NAMALWA (cell line): ENCODE data around the gene TMBIM4.
"Not testable (repeated sequence)": the region's sequence is repeated elsewhere in the genome, so short reads cannot be mapped to it uniquely, and the experiment has no call there.

ENCODE experiments used
- DNase-seq: peaks from one replicate; pipeline ENCODE4 v3.0.0-alpha.2; 2015; ENCODE audit warnings: low spot score

Gene TMBIM4, protein sequence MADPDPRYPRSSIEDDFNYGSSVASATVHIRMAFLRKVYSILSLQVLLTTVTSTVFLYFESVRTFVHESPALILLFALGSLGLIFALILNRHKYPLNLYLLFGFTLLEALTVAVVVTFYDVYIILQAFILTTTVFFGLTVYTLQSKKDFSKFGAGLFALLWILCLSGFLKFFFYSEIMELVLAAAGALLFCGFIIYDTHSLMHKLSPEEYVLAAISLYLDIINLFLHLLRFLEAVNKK

DNA sequence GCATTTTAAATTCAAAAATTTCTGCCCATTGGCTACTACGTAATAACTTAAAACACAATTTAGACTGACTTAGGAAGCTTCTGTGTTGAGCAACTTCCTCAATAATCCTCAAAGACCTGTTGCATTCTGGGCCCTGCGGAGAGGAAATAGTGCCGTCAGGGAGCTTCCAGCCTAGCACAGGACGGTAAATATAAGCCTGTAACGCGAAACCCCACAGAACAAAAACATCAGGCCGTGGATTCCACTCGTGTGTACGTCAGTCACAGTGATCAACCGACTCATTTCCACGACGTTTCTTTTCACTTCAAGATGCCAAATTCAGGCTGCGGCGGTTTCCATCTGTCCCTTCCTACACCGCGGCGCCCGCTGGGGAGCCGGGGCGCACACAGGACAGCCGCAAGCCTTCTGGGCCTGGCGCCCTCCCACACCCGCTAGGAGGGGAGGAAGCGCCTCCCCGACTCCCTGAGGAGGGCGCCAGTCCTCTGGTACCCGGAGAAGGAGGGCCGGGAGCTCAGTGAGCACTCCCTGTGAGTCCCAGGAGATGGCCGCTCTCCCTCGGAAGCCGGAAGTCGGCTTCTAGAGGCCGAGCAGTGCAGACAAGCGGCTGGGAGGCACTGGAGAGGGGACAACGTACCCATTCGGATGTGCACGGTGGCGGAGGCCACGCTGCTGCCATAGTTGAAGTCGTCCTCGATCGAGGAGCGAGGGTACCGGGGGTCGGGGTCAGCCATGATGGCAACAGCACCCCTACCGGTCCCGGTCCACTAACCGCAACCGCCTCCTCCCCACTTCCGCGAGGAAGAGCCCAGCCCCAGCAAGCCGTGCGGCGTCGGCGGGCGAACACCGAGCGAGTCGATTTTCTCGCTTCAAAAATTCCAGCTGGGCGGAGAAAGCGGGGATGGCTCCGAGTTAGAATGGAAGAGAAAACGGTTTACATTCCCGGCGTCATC is at the start of gene TMBIM4:
Gene TMBIM4, minus strand, starts transcription at position 776 of the 950 bp plus-strand sequence. Its CDS starts 45 bp downstream, at position 731.
- DNase-seq, result peak; percentile 92

DNA sequence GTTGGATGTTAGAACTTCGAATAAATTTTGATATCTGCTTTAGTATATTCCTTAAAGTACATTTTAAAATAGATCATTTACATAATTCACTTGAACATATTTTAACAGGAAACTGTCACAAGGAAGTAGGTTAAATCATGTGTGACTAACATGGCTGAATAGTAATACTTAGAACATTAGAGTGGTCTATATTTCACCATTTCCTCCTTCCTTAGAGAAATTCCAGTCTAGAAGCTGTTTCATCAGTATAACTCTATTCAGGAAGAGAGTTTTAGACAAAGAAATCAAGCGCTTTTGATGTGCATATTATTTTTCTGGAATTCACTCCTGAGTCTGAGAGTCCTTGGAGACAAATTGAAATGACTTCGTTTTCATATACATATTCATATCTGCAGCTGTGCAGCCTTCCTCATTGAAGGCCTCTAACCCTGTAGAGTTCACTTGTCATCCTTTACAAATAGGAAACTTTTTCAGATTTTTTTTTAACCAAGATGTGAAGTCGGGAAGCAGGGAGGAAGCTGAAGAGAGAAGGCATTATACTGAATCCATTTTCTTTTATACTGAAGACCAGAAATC is 47.6 kb upstream of the TMBIM4 start:
- DNase-seq, result peak; percentile 49

DNA sequence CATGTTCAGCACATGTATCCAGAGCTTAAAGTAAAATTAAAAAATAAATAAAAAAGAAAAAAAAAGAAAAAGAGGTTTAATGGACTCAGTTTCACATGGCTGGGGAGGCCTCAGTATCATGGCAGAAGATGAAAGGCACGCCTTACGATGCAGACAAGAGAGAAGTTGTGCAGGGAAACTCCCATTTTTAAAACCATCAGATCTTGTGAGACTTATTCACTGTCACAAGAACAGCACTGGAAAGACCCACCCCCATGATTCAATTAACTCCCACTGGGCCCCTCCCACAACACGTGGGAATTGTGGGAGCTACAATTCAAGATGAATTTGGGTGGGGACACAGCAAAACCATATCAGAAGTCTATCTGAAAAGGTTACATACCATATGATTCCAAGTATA is 43.2 kb upstream of the TMBIM4 start:
- DNase-seq, result not testable (repeated sequence)

DNA sequence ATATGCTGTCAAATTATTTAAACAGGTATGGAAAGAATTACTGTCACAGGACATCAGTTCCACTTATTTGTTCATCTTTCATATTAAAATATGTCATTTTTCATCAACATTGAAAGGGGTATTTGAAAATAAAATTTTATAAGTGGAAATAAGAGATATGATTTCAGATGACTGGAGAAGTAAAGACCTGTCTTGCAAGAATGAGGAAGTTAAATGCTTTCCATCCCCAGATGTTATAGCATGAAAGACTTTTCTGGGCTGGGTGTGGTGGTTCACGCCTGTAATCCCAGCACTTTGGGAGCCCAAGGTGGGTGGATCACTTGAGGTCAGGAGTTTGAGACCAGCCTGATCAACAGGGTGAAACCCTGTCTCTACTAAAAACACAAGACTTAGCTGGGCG is 41.8 kb upstream of the TMBIM4 start:
- DNase-seq, result not testable (repeated sequence)

DNA sequence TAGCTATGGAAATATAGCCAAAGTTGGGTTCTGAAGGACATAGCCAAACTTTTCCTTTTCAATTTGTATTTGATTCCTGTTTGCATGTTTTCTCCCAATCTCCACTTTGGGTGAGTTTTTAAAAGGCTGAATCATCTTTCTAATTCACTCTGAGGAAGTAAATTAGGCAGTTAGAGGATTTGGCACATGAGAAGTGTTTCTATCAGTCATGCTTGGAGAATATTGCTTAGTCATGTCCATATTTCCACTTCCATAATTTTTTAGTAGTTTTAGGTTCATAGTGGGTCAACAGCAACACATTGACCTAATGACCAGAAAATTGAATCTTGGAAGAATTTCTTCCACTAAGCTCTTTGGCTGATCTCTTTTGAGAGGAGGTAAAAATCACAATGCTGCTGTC is 41.0 kb upstream of the TMBIM4 start:
- no peak for DNase-seq

DNA sequence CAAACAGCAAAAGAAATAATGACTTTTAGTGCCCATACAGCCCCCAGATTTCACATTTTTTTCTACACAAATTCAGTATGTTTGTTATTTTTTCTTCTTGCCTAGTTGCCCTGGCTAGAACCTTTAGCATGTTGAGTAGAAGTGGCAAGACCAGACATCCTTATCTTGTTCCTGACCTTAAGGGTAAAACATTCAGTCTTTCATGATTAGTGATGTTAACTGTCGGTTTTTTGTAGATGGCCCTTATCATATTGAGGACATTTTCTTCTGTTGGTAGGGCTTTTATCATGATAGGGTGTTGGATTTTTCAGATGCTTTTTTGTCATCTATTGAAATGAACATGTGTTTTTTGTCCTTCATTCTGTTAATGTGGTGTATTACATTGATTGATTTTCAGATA is 36.3 kb upstream of the TMBIM4 start:
- no peak for DNase-seq

DNA sequence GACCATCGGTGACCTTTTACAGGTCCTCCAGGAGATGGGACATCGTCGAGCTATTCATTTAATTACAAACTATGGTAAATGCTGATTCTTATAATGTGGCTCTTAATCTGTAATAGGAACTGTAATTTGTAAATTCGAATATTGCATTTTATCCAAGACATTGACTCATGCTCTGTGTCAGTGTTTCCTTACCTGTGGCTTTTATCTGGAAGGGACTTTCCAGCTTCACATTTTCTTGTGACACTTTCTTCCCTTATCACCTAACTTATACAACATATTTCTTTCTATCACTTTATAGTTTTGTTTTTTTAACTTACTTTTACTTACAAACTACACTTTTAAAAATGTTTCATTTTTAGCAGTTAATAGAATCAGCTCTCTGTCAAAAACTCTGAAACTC is 34.0 kb upstream of the TMBIM4 start:
- DNase-seq, result no peak

DNA sequence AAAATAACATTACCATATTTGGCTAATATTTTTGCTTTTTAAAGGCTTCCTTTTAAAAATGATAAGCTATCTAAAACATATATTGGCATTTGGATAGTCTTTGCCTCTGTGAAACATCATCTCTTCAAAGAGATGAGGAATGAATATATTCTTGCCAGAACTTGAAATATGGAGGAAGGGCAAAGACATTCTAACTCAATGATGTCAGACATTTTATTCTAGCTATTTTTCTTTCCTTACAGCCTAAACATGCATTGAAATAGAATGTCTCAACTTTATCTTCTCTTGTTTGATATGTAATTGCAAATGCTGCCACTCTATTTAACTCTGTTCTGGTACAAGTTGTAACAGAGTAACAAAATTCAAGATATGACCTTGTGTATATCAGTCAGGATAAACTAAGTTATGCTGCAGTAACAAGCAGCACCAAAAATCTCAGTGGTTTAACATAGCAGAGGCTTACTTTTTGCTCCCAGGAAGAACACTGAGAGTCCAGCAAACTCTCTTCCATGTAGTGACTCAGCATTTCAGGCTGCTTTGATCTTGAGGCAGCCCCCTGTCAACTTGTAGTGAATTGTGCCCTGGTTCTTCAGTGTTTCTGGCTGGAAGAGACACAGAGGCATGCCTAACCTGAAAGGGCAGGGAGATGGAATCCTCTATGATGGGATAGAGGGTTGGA is 30.2 kb upstream of the TMBIM4 start:
- no peak for DNase-seq

DNA sequence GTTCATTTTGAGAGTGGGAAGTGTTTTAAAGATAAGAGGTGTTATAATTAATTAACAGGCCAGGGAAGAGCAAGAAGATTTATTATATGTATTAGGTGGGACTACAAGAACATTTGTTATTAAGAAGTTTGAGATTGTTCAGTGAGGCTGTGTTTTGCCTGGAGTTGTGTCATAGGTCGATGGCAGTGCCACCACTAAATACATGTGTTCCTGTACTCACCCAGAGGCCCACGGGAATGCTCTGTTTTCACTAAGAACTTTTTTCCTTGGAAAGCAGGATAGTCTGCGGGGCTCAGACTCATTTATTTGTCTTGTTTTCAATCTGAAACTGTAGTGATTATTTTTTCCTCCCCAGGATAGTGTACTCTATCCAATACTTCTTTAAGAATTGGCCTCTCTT is 29.3 kb upstream of the TMBIM4 start:
- DNase-seq, result no peak

DNA sequence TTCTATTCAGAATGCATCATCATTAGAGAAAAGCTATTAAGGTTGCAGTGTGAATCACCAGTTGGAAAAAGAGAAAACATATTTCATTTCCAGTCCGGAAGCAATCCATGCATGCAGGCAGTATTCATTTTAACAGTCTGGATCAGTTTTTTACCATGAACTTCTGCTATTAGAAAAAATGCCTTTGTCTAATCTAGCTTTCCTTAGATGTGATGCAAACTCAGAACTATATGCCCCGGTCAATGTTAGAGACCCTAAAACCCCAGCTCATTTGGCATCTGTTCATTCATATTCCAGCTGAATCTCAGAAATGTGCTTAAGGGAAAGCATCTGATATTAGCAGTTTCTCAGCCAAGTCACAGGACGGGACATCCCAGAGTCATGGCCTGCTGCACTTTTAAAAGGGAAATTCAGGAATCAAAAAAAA is 27.7 kb upstream of the TMBIM4 start:
- DNase-seq, result no peak

DNA sequence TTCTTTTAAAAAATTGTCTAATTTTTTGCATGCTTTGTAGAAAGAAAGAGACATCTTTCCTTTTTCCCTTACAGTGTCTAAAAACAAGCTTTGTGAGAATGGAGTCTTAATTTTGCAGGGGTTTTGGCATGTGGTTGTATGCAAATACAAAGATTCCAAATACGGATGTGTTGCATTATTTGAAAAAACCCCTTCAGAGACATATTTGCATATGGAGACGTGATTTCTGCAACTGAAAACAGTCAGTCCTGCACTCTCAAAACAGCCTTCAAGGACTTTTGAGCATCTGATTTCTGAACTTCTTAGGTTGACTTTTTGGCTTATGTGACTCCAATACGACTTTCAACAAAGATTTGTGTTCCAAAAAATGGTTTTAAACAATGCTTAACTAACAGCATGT is 27.0 kb upstream of the TMBIM4 start:
- peak; percentile 76 for DNase-seq

DNA sequence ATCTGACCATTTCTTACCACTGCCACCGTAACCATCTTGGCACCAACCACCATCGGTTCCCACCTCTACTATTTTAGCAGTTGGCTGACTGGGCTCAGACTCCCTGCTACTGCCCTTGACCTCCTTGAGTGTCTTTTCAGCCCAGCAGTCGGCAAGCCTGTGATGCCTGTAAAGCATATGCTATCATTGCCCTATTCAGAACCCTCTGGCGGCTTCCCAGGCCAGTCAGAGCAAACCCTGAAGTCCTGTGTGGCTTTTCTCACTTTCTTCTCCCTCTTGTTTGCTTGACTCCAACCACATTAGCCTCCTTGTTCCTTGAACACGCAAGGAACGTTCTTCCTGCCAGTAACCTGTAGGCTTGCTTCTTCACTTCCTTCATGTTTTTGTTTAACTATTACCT is 25.4 kb upstream of the TMBIM4 start:
- DNase-seq, result no peak

DNA sequence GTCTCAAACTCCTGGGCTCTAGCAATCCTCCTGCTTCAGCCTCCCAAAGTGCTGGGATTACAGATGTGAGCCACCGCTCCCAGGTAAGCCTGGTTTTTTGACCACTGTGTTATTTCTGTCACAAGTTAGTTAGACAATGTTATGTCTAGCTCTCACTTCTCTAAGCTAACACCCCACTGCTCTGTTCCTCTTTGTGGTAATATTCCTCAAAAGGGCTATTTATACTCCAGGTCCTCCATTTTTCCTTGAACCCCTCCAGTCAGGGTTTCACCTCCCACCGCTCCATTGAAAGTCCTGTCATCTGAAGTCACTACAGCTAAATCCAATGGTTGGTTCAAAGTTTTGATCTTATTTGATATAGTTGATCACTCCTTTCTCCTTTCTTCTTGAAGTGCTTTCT is 24.3 kb upstream of the TMBIM4 start:
- DNase-seq, result no peak

DNA sequence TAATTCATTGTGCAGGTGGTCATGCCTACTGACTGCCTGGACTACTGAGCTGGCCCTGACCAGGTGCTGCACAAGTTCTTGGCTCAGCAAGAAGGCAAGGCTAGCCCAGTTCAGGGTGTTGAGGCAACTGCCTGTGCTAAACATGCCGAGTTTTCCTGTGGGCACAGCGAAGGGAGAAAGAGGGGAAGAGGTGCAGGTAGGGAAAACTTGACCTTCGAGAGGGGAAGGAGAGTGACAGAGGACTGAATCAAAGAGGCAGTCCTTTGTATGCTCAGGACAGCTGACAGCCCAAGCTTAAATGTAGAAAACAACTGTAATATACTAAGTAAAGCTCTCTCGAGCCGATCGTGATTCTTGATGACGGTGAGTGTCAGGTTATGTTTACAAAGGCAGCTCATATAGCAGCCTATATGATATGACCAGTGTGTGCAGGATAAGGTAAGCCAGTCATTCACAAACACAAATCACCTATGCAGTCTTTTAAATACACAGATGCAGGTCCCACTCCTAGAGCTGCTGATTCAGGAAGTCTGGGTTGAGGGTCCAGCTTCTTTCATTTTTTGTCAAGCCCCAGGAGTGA is 21.8 kb upstream of the TMBIM4 start:
- no peak for DNase-seq

DNA sequence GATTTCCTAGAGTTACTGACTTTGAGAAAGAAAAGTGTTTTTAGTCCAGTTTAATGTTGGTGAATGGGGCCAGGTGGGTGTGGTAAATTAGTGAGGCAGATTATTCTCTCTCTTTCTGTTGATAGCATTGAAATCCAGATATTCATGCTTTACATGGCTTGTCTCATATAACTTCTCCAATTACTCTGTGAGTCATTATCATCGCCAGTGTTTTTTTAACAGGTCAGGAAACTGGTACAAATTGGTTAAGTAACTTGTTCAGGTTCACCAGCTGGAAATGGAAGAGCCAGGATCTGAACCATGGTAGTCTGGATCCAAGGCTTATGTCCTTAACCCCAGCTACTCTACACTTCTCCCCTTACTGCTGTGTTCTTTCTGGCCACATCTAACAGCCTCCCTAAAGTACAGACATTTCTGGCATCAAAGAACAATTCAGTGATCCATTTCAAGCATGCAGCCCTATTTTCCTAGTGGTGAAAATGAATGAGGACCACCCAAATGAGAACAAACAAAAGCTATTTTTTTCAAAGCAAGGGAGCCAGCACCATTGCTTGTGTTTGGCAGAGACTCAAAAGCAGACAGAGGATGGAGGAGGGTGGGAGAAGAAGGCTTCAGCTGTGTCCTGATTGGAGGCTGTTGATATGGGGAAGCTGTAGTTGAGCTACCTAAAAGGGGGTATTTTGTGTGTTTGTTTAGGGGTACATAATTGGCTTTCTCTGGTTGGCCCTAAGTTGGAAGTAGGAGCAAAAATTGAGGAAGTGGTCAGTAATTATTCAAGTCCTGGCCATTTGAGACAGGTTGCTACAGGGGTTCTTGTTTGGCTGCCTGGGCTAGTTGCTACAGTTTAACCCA is 20.9 kb upstream of the TMBIM4 start:
- no peak for DNase-seq

DNA sequence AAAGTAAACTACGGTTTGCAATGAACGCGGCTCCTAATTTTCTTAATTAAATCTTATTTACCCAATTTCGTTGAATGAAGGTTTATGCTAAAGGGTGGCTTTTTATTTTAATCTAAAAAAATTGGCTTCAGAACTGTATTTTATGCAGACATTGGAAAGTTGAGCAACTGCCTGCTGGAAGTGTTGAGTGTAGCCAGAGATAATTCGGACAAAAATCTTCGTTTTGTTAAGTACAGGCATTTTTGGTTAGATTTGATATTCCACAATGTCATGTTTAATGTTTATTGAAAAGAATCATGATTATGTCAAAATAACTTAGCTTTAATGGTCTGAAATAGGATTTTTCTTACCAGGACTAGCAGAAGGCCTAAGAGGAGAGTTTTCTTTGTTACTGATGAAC is 20.1 kb upstream of the TMBIM4 start:
- DNase-seq, result no peak

DNA sequence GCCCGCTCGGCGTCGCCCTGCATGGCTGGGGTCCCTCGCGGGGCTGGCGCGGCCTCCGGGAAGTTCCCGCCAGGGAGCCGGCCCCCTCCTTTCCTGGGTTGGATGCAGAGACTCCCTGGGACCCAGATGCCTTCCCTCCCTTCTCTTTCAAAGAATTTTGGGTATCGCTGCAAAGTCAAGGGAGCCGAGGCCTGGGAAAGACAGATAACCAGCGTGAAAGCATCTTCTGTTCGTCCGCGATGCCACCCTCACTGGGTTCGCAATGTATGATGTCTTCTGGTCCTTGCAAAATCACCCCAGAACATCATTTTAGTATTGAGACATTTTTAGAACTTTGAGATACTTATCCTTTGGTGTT is 19.7 kb upstream of the TMBIM4 start:
- DNase-seq, result no peak

DNA sequence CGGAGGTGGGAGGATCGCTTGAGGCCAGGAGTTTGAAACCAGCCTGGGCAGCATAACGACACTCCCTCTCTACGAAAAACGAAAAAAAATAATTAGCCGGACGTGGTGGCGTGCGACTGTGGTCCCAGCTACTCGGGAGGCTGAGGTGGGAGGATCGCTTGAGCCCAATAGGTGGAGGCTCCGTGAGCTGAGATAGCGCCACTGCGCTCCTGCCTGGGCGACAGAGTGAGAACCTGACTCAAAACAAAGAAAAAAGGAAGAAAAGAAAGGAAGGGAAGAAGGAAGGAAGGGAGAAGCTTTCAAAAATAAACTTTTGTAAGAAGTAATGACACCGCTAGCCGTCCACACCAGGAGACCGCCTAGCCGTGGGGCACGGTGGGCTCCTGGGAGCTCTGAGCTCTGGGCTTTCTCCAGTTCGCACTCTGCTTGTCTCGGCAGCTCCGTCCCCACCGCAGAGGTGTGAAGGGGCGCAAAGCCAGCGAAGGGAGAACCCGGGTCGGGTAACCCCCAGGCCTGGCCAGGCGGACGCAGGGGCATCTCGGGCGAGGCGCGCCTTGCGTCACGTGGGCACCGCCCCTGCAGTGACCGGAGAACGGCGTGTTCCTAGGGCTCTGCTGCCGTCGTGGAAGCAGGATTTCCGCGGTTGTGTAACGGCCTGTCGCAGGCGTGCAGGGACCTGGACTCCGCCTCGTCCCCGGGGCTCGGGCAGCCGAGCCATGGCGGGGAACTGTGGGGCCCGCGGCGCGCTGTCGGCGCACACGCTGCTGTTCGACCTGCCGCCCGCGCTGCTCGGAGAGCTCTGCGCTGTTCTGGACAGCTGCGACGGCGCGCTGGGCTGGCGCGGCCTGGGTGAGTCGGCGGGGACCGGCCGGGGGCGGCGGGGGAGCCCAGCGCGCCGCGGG is 19.0 kb upstream of the TMBIM4 start, which contains the start of gene IRAK3:
Gene IRAK3, plus strand, starts transcription at position 631 of the 902 bp plus-strand sequence. Its CDS starts 86 bp downstream, at position 717.
- no peak for DNase-seq

DNA sequence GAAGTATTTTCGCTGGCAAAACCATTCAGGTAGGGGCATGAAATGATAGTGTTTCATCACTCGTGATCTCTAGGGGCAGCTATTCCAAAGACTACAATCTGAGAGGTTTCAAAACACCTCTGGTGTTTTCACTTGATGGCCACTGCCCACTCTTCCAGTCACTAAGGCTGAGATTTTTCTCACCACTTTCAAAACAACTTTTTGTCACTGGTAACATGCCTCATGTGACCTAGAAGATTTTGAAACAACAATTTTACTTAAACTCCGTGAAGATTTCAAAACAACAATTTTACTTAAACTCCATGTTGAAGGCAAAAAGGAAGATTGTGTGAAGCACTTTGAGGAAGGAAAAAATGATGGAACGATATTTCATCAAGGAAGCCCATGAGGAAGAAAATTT is 18.0 kb upstream of the TMBIM4 start:
- no peak for DNase-seq

DNA sequence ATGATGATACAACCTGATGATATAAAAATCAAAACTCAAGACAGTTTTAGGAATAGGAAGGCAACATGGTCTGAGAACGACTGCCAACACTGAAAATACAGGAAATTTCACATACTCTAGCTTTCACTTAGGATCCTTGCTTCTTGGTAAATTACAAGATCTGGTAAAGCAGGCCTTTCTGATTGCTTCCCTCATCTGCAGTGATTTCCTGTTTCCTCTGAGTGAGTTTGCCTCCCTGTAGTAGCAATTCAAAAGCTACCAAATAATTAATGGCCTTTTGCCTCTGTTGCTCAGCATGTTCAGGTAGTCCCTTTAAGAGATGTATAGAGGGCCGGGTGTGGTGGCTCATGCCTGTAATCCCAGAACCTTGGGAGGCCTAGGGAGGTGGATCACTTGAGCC is 17.2 kb upstream of the TMBIM4 start:
- DNase-seq, result no peak
